Activated naive CD4-positive, alpha-beta T cell treated with anti-CD3 and anti-CD28 coated beads, Interleukin-2, amount 50 U/mL, for 16 hours (primary cell): Measurements from ENCODE around the gene KCNAB1.
"Not testable (repeated sequence)": the region's sequence is repeated elsewhere in the genome, so short reads cannot be mapped to it uniquely, and the experiment has no call there.

Source experiments
- DNase-seq: peaks from one replicate; pipeline ENCODE4 v3.0.0-alpha.2; 2020

Gene KCNAB1

GRCh38 chr3:156180077-156180476, 59.7 kb downstream of the KCNAB1 start:
- DNase-seq: no peak

- no peak for DNase-seq
Measured at GRCh38 chr3:156181509-156181908, 61.1 kb downstream of the KCNAB1 start.

GRCh38 chr3:156183396-156183795, 63.0 kb downstream of the KCNAB1 start:
- DNase-seq: no peak

GRCh38 chr3:156184156-156184555, 63.8 kb downstream of the KCNAB1 start:
- no peak for DNase-seq

GRCh38 chr3:156187146-156187769, 66.9 kb downstream of the KCNAB1 start:
- no peak for DNase-seq

GRCh38 chr3:156188757-156189156, 68.4 kb downstream of the KCNAB1 start:
- DNase-seq: no peak

GRCh38 chr3:156189927-156190326, 69.5 kb downstream of the KCNAB1 start:
- no peak for DNase-seq

- DNase-seq: not testable (repeated sequence)
Measured at GRCh38 chr3:156194945-156195344, 74.6 kb downstream of the KCNAB1 start.

GRCh38 chr3:156197152-156197551, 76.8 kb downstream of the KCNAB1 start:
- not testable (repeated sequence) for DNase-seq

GRCh38 chr3:156201411-156202405, 81.3 kb downstream of the KCNAB1 start:
- no peak for DNase-seq

- no peak for DNase-seq
Measured at GRCh38 chr3:156206157-156206556, 85.8 kb downstream of the KCNAB1 start.

- no peak for DNase-seq
Measured at GRCh38 chr3:156207802-156208685, 87.7 kb downstream of the KCNAB1 start.

- DNase-seq: no peak
Measured at GRCh38 chr3:156209631-156210335, 89.4 kb downstream of the KCNAB1 start.

GRCh38 chr3:156211583-156211982, 91.2 kb downstream of the KCNAB1 start:
- DNase-seq: no peak

GRCh38 chr3:156214676-156215075, 94.3 kb downstream of the KCNAB1 start:
- DNase-seq: no peak

GRCh38 chr3:156215751-156216150, 95.4 kb downstream of the KCNAB1 start:
- DNase-seq: no peak

GRCh38 chr3:156216216-156216615, 95.8 kb downstream of the KCNAB1 start:
- no peak for DNase-seq

GRCh38 chr3:156216852-156217251, 96.5 kb downstream of the KCNAB1 start:
- no peak for DNase-seq

GRCh38 chr3:156217674-156218352, 97.4 kb downstream of the KCNAB1 start:
- no peak for DNase-seq

- DNase-seq: no peak
Measured at GRCh38 chr3:156218353-156218744, 98.0 kb downstream of the KCNAB1 start.

- DNase-seq: not testable (repeated sequence)
Measured at GRCh38 chr3:156222381-156222780, 102.0 kb downstream of the KCNAB1 start.

GRCh38 chr3:156224046-156224445, 103.7 kb downstream of the KCNAB1 start:
- not testable (repeated sequence) for DNase-seq
